Sigmoid colon (tissue), 7 donors: ENCODE measurements around the gene VGLL3. TPM values are rescaled to one million over a fixed set of nuclear protein-coding genes. Genes with fewer than 3 reads are reported as not detected.
A peak's percentile ranks its signal among the peaks of the same experiment; 100 is the strongest.

ENCODE experiments used
- DNase-seq: peaks from one replicate; pipeline ENCODE4 v3.0.0-alpha.2; 2019
- H3K27ac ChIP-seq, 4 donors: fragments of 200-600 bp; sonication (generic); one replicate each; pipeline ENCODE4 v1.5.1; 2016 to 2019; ENCODE audit warnings: mild to moderate bottlenecking in 1 of 4
- H3K27me3 ChIP-seq, 3 donors: fragments of 200-600 bp; sonication (generic); one replicate each; pipeline ENCODE4 v1.5.1; 2019; ENCODE audit warnings: mild to moderate bottlenecking in 1 of 3
- H3K36me3 ChIP-seq, 4 donors: fragments of 200-600 bp; sonication (generic); one replicate each; pipeline ENCODE4 v1.5.1; 2016 to 2019
- H3K4me1 ChIP-seq, 4 donors: fragments of 200-600 bp; sonication (generic); one replicate each; pipeline ENCODE4 v1.5.1; 2017 to 2019
- H3K4me3 ChIP-seq, 4 donors: fragments of 200-600 bp; sonication (generic); one replicate each; pipeline ENCODE4 v1.5.1; 2017 to 2019; ENCODE audit warnings: mild to moderate bottlenecking in 2 of 4, moderate library complexity in 1 of 4
- H3K9me3 ChIP-seq, 4 donors: fragments of 200-600 bp in 3 of 4; sonication (generic) in 3 of 4; one replicate each; pipeline versions ENCODE4 v1.5.1 to v1.6.1; 2013 to 2019
- CTCF ChIP-seq, 4 experiments: fragments of 450-650 bp in 3 of 4; fragments of 200-600 bp in 1 of 4; IDR thresholded peaks; one replicate each; pipeline ENCODE4 v1.5.1; 2016 to 2019; ENCODE audit warnings: antibody characterized with exemption in 4 of 4, mild to moderate bottlenecking in 3 of 4, moderate library complexity in 2 of 4
- EP300 ChIP-seq, 4 donors: sonication (generic); formaldehyde crosslinking; IDR thresholded peaks; one replicate each; pipeline ENCODE4 v1.6.1; 2017; ENCODE audit warnings: antibody characterized with exemption in 4 of 4
- POLR2A ChIP-seq, 2 donors: fragments of 450-650 bp; IDR thresholded peaks; one replicate each; pipeline ENCODE4 v1.6.1; 2016; ENCODE audit warnings: antibody characterized with exemption in 2 of 2, mild to moderate bottlenecking in 2 of 2, moderate library complexity in 2 of 2
- POLR2AphosphoS5 ChIP-seq, 4 donors: sonication (generic); formaldehyde crosslinking; IDR thresholded peaks; one replicate each; pipeline ENCODE4 v1.6.1; 2017; ENCODE audit warnings: antibody characterized with exemption in 4 of 4
- WGBS, 2 donors: extraction: QIAGEN DNeasy Blood & Tissue Kit; methylation state at CpG; one replicate each; pipeline ENCODE4 v1.1.7; 2013; 5-methylcytosine and 5-hydroxymethylcytosine counted together
- intact Hi-C: fragments of 100-400 bp; cut with DNase I; formaldehyde crosslinking; loops from one replicate; pipeline ENCODE4 v1.15.1; 2023
- polyA plus RNA-seq, 3 donors: library from polyadenylated mRNA; stranded (reverse); fragments of 200-250 nt; gene quantifications; one replicate each; pipeline ENCODE4 v1.2.3, GENCODE V29; 2013
- total RNA-seq, 4 donors: library from RNA; depleted of rRNA; stranded (reverse); fragments of >200 nt; gene quantifications; one replicate each; pipeline ENCODE4 v1.1.0, GENCODE V29; 2016
- donor health status: healthy with polysubstance abuse.
- donor health status: Bipolar disorder and iron deficiency.
- donor health status: healthy.

The VGLL3 gene
- total and polyA plus RNA-seq, 7 donors: 0.23 to 35.0 (median 24.0) TPM

GRCh38 chr3:86963611-86964010 lies 27.3 kb downstream of the VGLL3 start:
- no peak for DNase-seq
- intact Hi-C loops: no loop called here
- peaks cover 0 to 30% (median 13%) of the 10 kb centered on the region in 4 donors for H3K4me1 ChIP-seq
- 83 to 89% methylated on average over 1 of the region's 1 CpG for WGBS, 2 donors
- peaks cover 0 to 26% (median 4%) of the 10 kb centered on the region in 4 donors for H3K36me3 ChIP-seq
- H3K4me3 ChIP-seq: no peak overlapping the region
- H3K27ac ChIP-seq: no peak overlapping the region
- TF ChIP-seq CTCF (IDR thresholded peaks at IDR 0.05): no peak
- no peaks in the 10 kb centered on the region for H3K27me3 ChIP-seq
- H3K9me3 ChIP-seq: no peaks in the 10 kb centered on the region

GRCh38 chr3:86961297-86961696 lies 29.7 kb downstream of the VGLL3 start:
- no peak overlapping the region for H3K4me3 ChIP-seq
- peak overlapping the region in 1 of 4 donors; percentile 22 for H3K27ac ChIP-seq
- 14 to 46% methylated on average over 3 of the region's 3 CpGs for WGBS, 2 donors

GRCh38 chr3:86960550-86960949 lies 30.4 kb downstream of the VGLL3 start:
- Histone ChIP-seq H3K4me1 (peaks cover 0 to 40% (median 20%) of the 10 kb centered on the region in 4 donors), H3K27me3 (no peaks in the 10 kb centered on the region), H3K27ac (peak overlapping the region in 1 of 4 donors; percentile 22), H3K36me3 (peaks cover 0 to 13% (median 0%) of the 10 kb centered on the region in 4 donors), H3K9me3 (no peaks in the 10 kb centered on the region), H3K4me3 (no peak overlapping the region)
- intact Hi-C loops: no loop called here
- DNase-seq: no peak
- TF ChIP-seq EP300 (IDR thresholded peaks at IDR 0.05) (no peak), POLR2A (IDR thresholded peaks at IDR 0.05) (no peak), CTCF (IDR thresholded peaks at IDR 0.05) (no peak), POLR2AphosphoS5 (IDR thresholded peaks at IDR 0.05) (no peak)
- 77 to 78% methylated on average over 3 of the region's 3 CpGs for WGBS, 2 donors

More at GRCh38 chr3:86961297-86961696, 29.7 kb downstream of the VGLL3 start:
- Histone ChIP-seq H3K4me1 (peaks cover 0 to 34% (median 20%) of the 10 kb centered on the region in 4 donors), H3K36me3 (peaks cover 0 to 15% (median 0%) of the 10 kb centered on the region in 4 donors), H3K27me3 (no peaks in the 10 kb centered on the region), H3K9me3 (no peaks in the 10 kb centered on the region)
- intact Hi-C loops: no loop called here
- TF ChIP-seq POLR2A (IDR thresholded peaks at IDR 0.05) (no peak), POLR2AphosphoS5 (IDR thresholded peaks at IDR 0.05) (no peak), EP300 (IDR thresholded peaks at IDR 0.05) (no peak), CTCF (IDR thresholded peaks at IDR 0.05) (no peak)
- no peak for DNase-seq

- Histone ChIP-seq H3K27ac (no peak overlapping the region), H3K4me1 (peaks cover 0 to 44% (median 20%) of the 10 kb centered on the region in 4 donors), H3K9me3 (no peaks in the 10 kb centered on the region), H3K27me3 (no peaks in the 10 kb centered on the region), H3K36me3 (no peaks in the 10 kb centered on the region), H3K4me3 (no peak overlapping the region)
- no peak for DNase-seq
- no peak for TF ChIP-seq POLR2AphosphoS5 (IDR thresholded peaks at IDR 0.05)
- TF ChIP-seq POLR2A (IDR thresholded peaks at IDR 0.05): no peak
- TF ChIP-seq CTCF (IDR thresholded peaks at IDR 0.05): no peak
- TF ChIP-seq EP300 (IDR thresholded peaks at IDR 0.05): no peak
- intact Hi-C loops: no loop called here
- 44 to 53% methylated on average over 1 of the region's 1 CpG for WGBS, 2 donors
Observed at GRCh38 chr3:86958534-86958933, 32.4 kb downstream of the VGLL3 start.

GRCh38 chr3:86954747-86955146 lies 36.2 kb downstream of the VGLL3 start:
- Histone ChIP-seq H3K4me3 (no peak overlapping the region), H3K27me3 (no peaks in the 10 kb centered on the region), H3K9me3 (no peaks in the 10 kb centered on the region), H3K4me1 (peaks cover 0 to 24% (median 10%) of the 10 kb centered on the region in 4 donors), H3K27ac (no peak overlapping the region), H3K36me3 (no peaks in the 10 kb centered on the region)
- TF ChIP-seq EP300 (IDR thresholded peaks at IDR 0.05) (no peak), POLR2A (IDR thresholded peaks at IDR 0.05) (no peak), POLR2AphosphoS5 (IDR thresholded peaks at IDR 0.05) (no peak), CTCF (IDR thresholded peaks at IDR 0.05) (no peak)
- WGBS, 2 donors: 81 to 88% methylated on average over 2 of the region's 2 CpGs
- no peak for DNase-seq
- intact Hi-C loops: no loop called here
